MG63 (cell line): ENCODE results near the gene SPIN1. TPM values are rescaled to one million over a fixed set of nuclear protein-coding genes. Genes with fewer than 3 reads are reported as not detected.
"Not testable (repeated sequence)": the region's sequence is repeated elsewhere in the genome, so short reads cannot be mapped to it uniquely, and the experiment has no call there.

Source experiments
- DNase-seq: peaks from one replicate; pipeline ENCODE4 v3.0.0-alpha.2; 2020
- H3K27me3 ChIP-seq: fragments of 250-450 bp; sonication (Bioruptor Pico); 2 replicates; pipeline ENCODE4 v1.5.1; 2020; ENCODE audit warnings: mild to moderate bottlenecking, moderate library complexity
- H3K36me3 ChIP-seq: fragments of 250-450 bp; sonication (Bioruptor Pico); 2 replicates; pipeline ENCODE4 v1.5.1; 2020; ENCODE audit warnings: mild to moderate bottlenecking, moderate library complexity
- H3K4me3 ChIP-seq: fragments of 250-450 bp; sonication (Bioruptor Pico); 2 replicates; pipeline ENCODE4 v1.5.1; 2020; ENCODE audit warnings: mild to moderate bottlenecking, moderate library complexity
- H3K9me3 ChIP-seq: fragments of 250-450 bp; sonication (Bioruptor Pico); 2 replicates; pipeline ENCODE4 v1.5.1; 2020; ENCODE audit warnings: mild to moderate bottlenecking, moderate library complexity
- total RNA-seq: library from RNA; depleted of rRNA; stranded (reverse); fragments of >200 nt; shearing (Covaris generic); gene quantifications from 2 replicates; pipeline ENCODE4 v1.2.3, GENCODE V29; 2014; ENCODE audit warnings: low replicate concordance

SPIN1 gene
- total RNA-seq, 1 experiment from 2014 or later: 79.9 TPM

- not testable (repeated sequence) for H3K27me3 ChIP-seq, H3K4me3 ChIP-seq, H3K9me3 ChIP-seq, DNase-seq, H3K36me3 ChIP-seq
Observed at GRCh38 chr9:88381322-88381721, 6.9 kb upstream of the SPIN1 start.

- Histone ChIP-seq H3K27me3 (no peaks in the 10 kb centered on the region), H3K4me3 (no peak overlapping the region), H3K36me3 (no peaks in the 10 kb centered on the region), H3K9me3 (no peaks in the 10 kb centered on the region; the same call in 1 of the 2 replicates)
- no peak for DNase-seq
Observed at GRCh38 chr9:88383176-88383575, 5.1 kb upstream of the SPIN1 start.

- not testable (repeated sequence) for H3K27me3 ChIP-seq, DNase-seq, H3K36me3 ChIP-seq, H3K9me3 ChIP-seq, H3K4me3 ChIP-seq
Observed at GRCh38 chr9:88386137-88386536, 2.1 kb upstream of the SPIN1 start.

GRCh38 chr9:88387036-88387551, 1.1 kb upstream of the SPIN1 start:
- no peaks in the 10 kb centered on the region for H3K27me3 ChIP-seq
- H3K36me3 ChIP-seq: peaks cover 9% of the 10 kb centered on the region
- peak overlapping the region; percentile 82 for H3K4me3 ChIP-seq
- peak; percentile 9 for DNase-seq
- H3K9me3 ChIP-seq: no peaks in the 10 kb centered on the region

GRCh38 chr9:88387552-88388202, 567 bp upstream of the SPIN1 start:
- peak overlapping the region; percentile 82 for H3K4me3 ChIP-seq
- peak; percentile 44 for DNase-seq

GRCh38 chr9:88388886-88389605, 802 bp downstream of the SPIN1 start:
- Histone ChIP-seq H3K36me3 (peaks cover 11% of the 10 kb centered on the region), H3K9me3 (no peaks in the 10 kb centered on the region), H3K27me3 (no peaks in the 10 kb centered on the region), H3K4me3 (peak overlapping the region; percentile 93)
- DNase-seq: peak; percentile 75

More at GRCh38 chr9:88387552-88388202, 567 bp upstream of the SPIN1 start:
- Histone ChIP-seq H3K36me3 (peaks cover 9% of the 10 kb centered on the region), H3K9me3 (no peaks in the 10 kb centered on the region), H3K27me3 (no peaks in the 10 kb centered on the region)

GRCh38 chr9:88390371-88390990, 2.2 kb downstream of the SPIN1 start:
- Histone ChIP-seq H3K4me3 (peak overlapping the region; percentile 93), H3K27me3 (no peaks in the 10 kb centered on the region), H3K36me3 (peaks cover 15% of the 10 kb centered on the region), H3K9me3 (no peaks in the 10 kb centered on the region)
- no peak for DNase-seq

- DNase-seq: no peak
Observed at GRCh38 chr9:88391236-88391635, 3.0 kb downstream of the SPIN1 start.

GRCh38 chr9:88391921-88392320, 3.7 kb downstream of the SPIN1 start:
- no peak for DNase-seq
- no peak overlapping the region for H3K4me3 ChIP-seq
- no peaks in the 10 kb centered on the region for H3K9me3 ChIP-seq
- H3K36me3 ChIP-seq: peaks cover 15% of the 10 kb centered on the region
- no peaks in the 10 kb centered on the region for H3K27me3 ChIP-seq

More at GRCh38 chr9:88391236-88391635, 3.0 kb downstream of the SPIN1 start:
- Histone ChIP-seq H3K36me3 (peaks cover 15% of the 10 kb centered on the region), H3K4me3 (no peak overlapping the region), H3K9me3 (no peaks in the 10 kb centered on the region), H3K27me3 (no peaks in the 10 kb centered on the region)

GRCh38 chr9:88392549-88392948, 4.3 kb downstream of the SPIN1 start:
- no peaks in the 10 kb centered on the region for H3K9me3 ChIP-seq
- H3K36me3 ChIP-seq: peaks cover 15% of the 10 kb centered on the region
- DNase-seq: no peak
- H3K4me3 ChIP-seq: no peak overlapping the region
- H3K27me3 ChIP-seq: no peaks in the 10 kb centered on the region

- Histone ChIP-seq H3K4me3 (no peak overlapping the region), H3K36me3 (peaks cover 11% of the 10 kb centered on the region), H3K9me3 (no peaks in the 10 kb centered on the region), H3K27me3 (no peaks in the 10 kb centered on the region)
- DNase-seq: no peak
Observed at GRCh38 chr9:88396836-88397577, 8.8 kb downstream of the SPIN1 start.

- Histone ChIP-seq H3K4me3 (no peak overlapping the region), H3K9me3 (no peaks in the 10 kb centered on the region), H3K27me3 (no peaks in the 10 kb centered on the region), H3K36me3 (peaks cover 11% of the 10 kb centered on the region)
- DNase-seq: no peak
Observed at GRCh38 chr9:88398016-88398415, 9.8 kb downstream of the SPIN1 start.

- Histone ChIP-seq H3K27me3 (no peaks in the 10 kb centered on the region), H3K9me3 (no peaks in the 10 kb centered on the region), H3K4me3 (no peak overlapping the region), H3K36me3 (peaks cover 5% of the 10 kb centered on the region)
- DNase-seq: peak; percentile 42
Observed at GRCh38 chr9:88399966-88400365, 11.7 kb downstream of the SPIN1 start.

- Histone ChIP-seq H3K27me3 (no peaks in the 10 kb centered on the region), H3K36me3 (peaks cover 5% of the 10 kb centered on the region), H3K4me3 (no peak overlapping the region), H3K9me3 (no peaks in the 10 kb centered on the region)
- DNase-seq: no peak
Observed at GRCh38 chr9:88403340-88403739, 15.1 kb downstream of the SPIN1 start.

- no peak for DNase-seq
- H3K27me3 ChIP-seq: no peaks in the 10 kb centered on the region
- H3K36me3 ChIP-seq: peaks cover 6% of the 10 kb centered on the region
- H3K9me3 ChIP-seq: 0 out of 2 replicates have a peak, but pooled peaks cover 2% of the 10 kb centered on the region
- H3K4me3 ChIP-seq: no peak overlapping the region
Observed at GRCh38 chr9:88406051-88406450, 17.8 kb downstream of the SPIN1 start.

- H3K9me3 ChIP-seq: peaks cover 12% of the 10 kb centered on the region
- peaks cover 27% of the 10 kb centered on the region for H3K36me3 ChIP-seq
- no peak overlapping the region for H3K4me3 ChIP-seq
- no peak for DNase-seq
- H3K27me3 ChIP-seq: no peaks in the 10 kb centered on the region
Observed at GRCh38 chr9:88411471-88411870, 23.2 kb downstream of the SPIN1 start.

GRCh38 chr9:88414298-88414697, 26.1 kb downstream of the SPIN1 start:
- no peak for DNase-seq
- Histone ChIP-seq H3K4me3 (no peak overlapping the region), H3K27me3 (no peaks in the 10 kb centered on the region), H3K36me3 (peaks cover 55% of the 10 kb centered on the region), H3K9me3 (peaks cover 31% of the 10 kb centered on the region)
